ENCODE results near the gene PAFAH1B2. TPM values are rescaled to one million over a fixed set of nuclear protein-coding genes. Genes with fewer than 3 reads are reported as not detected.

The PAFAH1B2 gene
- total and polyA plus RNA-seq, 10 of the 15 experiments (the other 5 are each of a cell fraction or from before 2014, with no cell fraction given) = 17.6 to 64.8 (median 47.6) TPM

DNA sequence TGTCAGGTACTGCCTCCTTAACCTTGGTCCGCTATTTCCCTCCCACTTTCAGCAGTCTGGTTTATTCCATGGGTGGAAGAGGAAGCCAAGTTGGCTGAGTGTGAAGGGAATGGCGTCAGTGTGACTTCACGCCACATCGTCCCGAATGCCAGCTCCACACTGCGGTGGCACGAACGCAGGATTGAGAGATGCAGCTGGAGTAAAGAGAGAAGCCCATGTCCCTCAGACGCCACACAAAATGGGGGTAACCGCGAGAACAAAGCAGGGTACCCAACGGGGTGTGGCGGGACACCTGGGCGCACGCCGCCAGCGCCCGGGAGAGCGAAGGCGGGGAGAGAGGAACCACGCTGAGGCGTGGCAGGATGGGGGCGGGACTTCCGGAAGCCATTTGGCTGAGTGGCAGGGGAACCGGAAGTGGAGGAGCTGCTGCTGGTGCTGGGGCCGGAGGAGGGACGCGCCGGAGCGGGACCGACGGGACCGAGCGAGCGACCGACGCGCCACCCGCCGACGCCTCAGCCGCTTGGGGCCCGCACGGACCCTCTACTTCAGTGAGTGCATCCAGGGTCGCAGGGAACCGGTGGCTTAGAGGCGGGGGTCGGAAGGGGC is at the start of gene PAFAH1B2 (continued):
- TF ChIP-seq, protein P1, sequence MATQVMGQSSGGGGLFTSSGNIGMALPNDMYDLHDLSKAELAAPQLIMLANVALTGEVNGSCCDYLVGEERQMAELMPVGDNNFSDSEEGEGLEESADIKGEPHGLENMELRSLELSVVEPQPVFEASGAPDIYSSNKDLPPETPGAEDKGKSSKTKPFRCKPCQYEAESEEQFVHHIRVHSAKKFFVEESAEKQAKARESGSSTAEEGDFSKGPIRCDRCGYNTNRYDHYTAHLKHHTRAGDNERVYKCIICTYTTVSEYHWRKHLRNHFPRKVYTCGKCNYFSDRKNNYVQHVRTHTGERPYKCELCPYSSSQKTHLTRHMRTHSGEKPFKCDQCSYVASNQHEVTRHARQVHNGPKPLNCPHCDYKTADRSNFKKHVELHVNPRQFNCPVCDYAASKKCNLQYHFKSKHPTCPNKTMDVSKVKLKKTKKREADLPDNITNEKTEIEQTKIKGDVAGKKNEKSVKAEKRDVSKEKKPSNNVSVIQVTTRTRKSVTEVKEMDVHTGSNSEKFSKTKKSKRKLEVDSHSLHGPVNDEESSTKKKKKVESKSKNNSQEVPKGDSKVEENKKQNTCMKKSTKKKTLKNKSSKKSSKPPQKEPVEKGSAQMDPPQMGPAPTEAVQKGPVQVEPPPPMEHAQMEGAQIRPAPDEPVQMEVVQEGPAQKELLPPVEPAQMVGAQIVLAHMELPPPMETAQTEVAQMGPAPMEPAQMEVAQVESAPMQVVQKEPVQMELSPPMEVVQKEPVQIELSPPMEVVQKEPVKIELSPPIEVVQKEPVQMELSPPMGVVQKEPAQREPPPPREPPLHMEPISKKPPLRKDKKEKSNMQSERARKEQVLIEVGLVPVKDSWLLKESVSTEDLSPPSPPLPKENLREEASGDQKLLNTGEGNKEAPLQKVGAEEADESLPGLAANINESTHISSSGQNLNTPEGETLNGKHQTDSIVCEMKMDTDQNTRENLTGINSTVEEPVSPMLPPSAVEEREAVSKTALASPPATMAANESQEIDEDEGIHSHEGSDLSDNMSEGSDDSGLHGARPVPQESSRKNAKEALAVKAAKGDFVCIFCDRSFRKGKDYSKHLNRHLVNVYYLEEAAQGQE (IDR thresholded peaks at IDR 0.05; ENCODE audit: low read depth, low read length) = no peak
- TF ChIP-seq ATF7 (IDR thresholded peaks at IDR 0.05; ENCODE audit: low read depth) = peak; percentile 67
- TF ChIP-seq, protein P2, sequence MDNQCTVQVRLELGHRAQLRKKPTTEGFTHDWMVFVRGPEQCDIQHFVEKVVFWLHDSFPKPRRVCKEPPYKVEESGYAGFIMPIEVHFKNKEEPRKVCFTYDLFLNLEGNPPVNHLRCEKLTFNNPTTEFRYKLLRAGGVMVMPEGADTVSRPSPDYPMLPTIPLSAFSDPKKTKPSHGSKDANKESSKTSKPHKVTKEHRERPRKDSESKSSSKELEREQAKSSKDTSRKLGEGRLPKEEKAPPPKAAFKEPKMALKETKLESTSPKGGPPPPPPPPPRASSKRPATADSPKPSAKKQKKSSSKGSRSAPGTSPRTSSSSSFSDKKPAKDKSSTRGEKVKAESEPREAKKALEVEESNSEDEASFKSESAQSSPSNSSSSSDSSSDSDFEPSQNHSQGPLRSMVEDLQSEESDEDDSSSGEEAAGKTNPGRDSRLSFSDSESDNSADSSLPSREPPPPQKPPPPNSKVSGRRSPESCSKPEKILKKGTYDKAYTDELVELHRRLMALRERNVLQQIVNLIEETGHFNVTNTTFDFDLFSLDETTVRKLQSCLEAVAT (IDR thresholded peaks at IDR 0.05) = 0 out of 2 replicates have a peak, but pooled peaks have one; percentile 35
- TF ChIP-seq, protein P3, sequence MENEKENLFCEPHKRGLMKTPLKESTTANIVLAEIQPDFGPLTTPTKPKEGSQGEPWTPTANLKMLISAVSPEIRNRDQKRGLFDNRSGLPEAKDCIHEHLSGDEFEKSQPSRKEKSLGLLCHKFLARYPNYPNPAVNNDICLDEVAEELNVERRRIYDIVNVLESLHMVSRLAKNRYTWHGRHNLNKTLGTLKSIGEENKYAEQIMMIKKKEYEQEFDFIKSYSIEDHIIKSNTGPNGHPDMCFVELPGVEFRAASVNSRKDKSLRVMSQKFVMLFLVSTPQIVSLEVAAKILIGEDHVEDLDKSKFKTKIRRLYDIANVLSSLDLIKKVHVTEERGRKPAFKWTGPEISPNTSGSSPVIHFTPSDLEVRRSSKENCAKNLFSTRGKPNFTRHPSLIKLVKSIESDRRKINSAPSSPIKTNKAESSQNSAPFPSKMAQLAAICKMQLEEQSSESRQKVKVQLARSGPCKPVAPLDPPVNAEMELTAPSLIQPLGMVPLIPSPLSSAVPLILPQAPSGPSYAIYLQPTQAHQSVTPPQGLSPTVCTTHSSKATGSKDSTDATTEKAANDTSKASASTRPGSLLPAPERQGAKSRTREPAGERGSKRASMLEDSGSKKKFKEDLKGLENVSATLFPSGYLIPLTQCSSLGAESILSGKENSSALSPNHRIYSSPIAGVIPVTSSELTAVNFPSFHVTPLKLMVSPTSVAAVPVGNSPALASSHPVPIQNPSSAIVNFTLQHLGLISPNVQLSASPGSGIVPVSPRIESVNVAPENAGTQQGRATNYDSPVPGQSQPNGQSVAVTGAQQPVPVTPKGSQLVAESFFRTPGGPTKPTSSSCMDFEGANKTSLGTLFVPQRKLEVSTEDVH (IDR thresholded peaks at IDR 0.05; ENCODE audit: low read depth, partially characterized antibody) = peak; percentile 55
- TF ChIP-seq ZNF207 (IDR thresholded peaks at IDR 0.05; ENCODE audit: borderline replicate concordance) = peak; percentile 75; the same call in 1 of the 2 replicates
- TF ChIP-seq, protein P4, sequence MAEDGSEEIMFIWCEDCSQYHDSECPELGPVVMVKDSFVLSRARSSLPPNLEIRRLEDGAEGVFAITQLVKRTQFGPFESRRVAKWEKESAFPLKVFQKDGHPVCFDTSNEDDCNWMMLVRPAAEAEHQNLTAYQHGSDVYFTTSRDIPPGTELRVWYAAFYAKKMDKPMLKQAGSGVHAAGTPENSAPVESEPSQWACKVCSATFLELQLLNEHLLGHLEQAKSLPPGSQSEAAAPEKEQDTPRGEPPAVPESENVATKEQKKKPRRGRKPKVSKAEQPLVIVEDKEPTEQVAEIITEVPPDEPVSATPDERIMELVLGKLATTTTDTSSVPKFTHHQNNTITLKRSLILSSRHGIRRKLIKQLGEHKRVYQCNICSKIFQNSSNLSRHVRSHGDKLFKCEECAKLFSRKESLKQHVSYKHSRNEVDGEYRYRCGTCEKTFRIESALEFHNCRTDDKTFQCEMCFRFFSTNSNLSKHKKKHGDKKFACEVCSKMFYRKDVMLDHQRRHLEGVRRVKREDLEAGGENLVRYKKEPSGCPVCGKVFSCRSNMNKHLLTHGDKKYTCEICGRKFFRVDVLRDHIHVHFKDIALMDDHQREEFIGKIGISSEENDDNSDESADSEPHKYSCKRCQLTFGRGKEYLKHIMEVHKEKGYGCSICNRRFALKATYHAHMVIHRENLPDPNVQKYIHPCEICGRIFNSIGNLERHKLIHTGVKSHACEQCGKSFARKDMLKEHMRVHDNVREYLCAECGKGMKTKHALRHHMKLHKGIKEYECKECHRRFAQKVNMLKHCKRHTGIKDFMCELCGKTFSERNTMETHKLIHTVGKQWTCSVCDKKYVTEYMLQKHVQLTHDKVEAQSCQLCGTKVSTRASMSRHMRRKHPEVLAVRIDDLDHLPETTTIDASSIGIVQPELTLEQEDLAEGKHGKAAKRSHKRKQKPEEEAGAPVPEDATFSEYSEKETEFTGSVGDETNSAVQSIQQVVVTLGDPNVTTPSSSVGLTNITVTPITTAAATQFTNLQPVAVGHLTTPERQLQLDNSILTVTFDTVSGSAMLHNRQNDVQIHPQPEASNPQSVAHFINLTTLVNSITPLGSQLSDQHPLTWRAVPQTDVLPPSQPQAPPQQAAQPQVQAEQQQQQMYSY (CRISPR knock-in tag; IDR thresholded peaks at IDR 0.05) = no peak
- 0 out of 2 replicates have a peak, but pooled peaks have one; percentile 29 for TF ChIP-seq BACH1 (IDR thresholded peaks at IDR 0.05; ENCODE audit: borderline replicate concordance)
- TF ChIP-seq NRF1 (conservative IDR thresholded peaks at IDR 0.05; ENCODE audit: low read depth, low read length) = no peak
- no peak for TF ChIP-seq NFXL1 (IDR thresholded peaks at IDR 0.05; ENCODE audit: borderline replicate concordance)
- 0 out of 2 replicates have a peak, but pooled peaks have one; percentile 40 for TF ChIP-seq EED (IDR thresholded peaks at IDR 0.05; ENCODE audit: low read depth)
- TF ChIP-seq, protein P5, sequence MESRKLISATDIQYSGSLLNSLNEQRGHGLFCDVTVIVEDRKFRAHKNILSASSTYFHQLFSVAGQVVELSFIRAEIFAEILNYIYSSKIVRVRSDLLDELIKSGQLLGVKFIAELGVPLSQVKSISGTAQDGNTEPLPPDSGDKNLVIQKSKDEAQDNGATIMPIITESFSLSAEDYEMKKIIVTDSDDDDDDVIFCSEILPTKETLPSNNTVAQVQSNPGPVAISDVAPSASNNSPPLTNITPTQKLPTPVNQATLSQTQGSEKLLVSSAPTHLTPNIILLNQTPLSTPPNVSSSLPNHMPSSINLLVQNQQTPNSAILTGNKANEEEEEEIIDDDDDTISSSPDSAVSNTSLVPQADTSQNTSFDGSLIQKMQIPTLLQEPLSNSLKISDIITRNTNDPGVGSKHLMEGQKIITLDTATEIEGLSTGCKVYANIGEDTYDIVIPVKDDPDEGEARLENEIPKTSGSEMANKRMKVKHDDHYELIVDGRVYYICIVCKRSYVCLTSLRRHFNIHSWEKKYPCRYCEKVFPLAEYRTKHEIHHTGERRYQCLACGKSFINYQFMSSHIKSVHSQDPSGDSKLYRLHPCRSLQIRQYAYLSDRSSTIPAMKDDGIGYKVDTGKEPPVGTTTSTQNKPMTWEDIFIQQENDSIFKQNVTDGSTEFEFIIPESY (IDR thresholded peaks at IDR 0.05) = no peak
- TF ChIP-seq TCF12 (IDR thresholded peaks at IDR 0.05; ENCODE audit: low read depth, low read length) = peak; percentile 50; the same call in 1 of the 2 replicates
- TF ChIP-seq SUZ12 (IDR thresholded peaks at IDR 0.05; ENCODE audit: unreplicated experiment) = no peak
- TF ChIP-seq NR2C1 (IDR thresholded peaks at IDR 0.05) = 0 out of 2 replicates have a peak, but pooled peaks have one; percentile 10
- TF ChIP-seq SMC3 (IDR thresholded peaks at IDR 0.05; ENCODE audit: borderline replicate concordance, low read length) = no peak
